GM12878 (cell line): Measurements from ENCODE around the gene DDX39B. TPM values are rescaled to one million over a fixed set of nuclear protein-coding genes. Genes with fewer than 3 reads are reported as not detected.

ENCODE experiments used
- ATAC-seq: fragments of 200-7000 bp; cut with Tn5 transposase; 3 replicates; pipeline ENCODE4 v1.9.1; 2020; ENCODE audit warnings: mild to moderate bottlenecking, moderate library complexity
- BruUV-seq: library from RNA; stranded (reverse); fragments of 400-500 nt; replicated peaks from 2 replicates; lab custom pipeline; 2021; lab: Mats Ljungman, UMichigan
- CTCF ChIA-PET: fragments of 300-600 bp; sonication (Branson Sonifier 250); formaldehyde crosslinking; extraction: SDS; loops from one replicate; lab custom pipeline; 2021; ENCODE audit warnings: inconsistent platforms; lab: Yijun Ruan, JAX
- POLR2A ChIA-PET: fragments of 350-600 bp; formaldehyde crosslinking; extraction: SDS; loops from one replicate; lab custom pipeline; 2021; ENCODE audit warnings: inconsistent platforms; lab: Charles Lee
- RAD21 ChIA-PET: fragments of 300-600 bp; sonication (Branson Sonifier 250); formaldehyde crosslinking; loops from one replicate; lab custom pipeline; 2023; ENCODE audit warnings: antibody characterized with exemption; ENCODE audit not compliant: unreplicated experiment; lab: Charles Lee
- SMC1A ChIA-PET: fragments of 300-600 bp; sonication (Branson Sonifier 250); formaldehyde crosslinking; loops from one replicate; lab custom pipeline; 2023; ENCODE audit not compliant: unreplicated experiment, uncharacterized antibody; lab: Charles Lee
- DNase-seq: peaks from one replicate; pipeline ENCODE4 v3.0.0-alpha.2; 2011; ENCODE audit warnings: low read depth, low spot score
- FAIRE-seq: peaks from 3 replicates; lab custom pipeline; 2011; peaks lifted over from hg19 to GRCh38; lab: Jason Lieb, UNC
- H2AFZ ChIP-seq: 2 replicates; pipeline ENCODE4 v1.6.0; 2011; ENCODE audit warnings: low read depth, low read length, control low read depth; ENCODE audit not compliant: control insufficient read depth
- H3K27ac ChIP-seq: 2 replicates; pipeline ENCODE4 v1.5.1; 2011; ENCODE audit warnings: control low read depth; ENCODE audit not compliant: control insufficient read depth, insufficient read depth
- H3K27me3 ChIP-seq, 2 experiments: replicated peaks in 1 of 2; 2 replicates each; pipeline versions ENCODE4 v1.6.0 to v1.6.1; 2011; ENCODE audit warnings: low read length in 1 of 2; ENCODE audit not compliant: control insufficient read depth in 2 of 2, insufficient read depth in 2 of 2
- H3K36me3 ChIP-seq, 2 experiments: 2 replicates each; pipeline ENCODE4 v1.5.1; 2011; ENCODE audit warnings: low read length in 1 of 2; ENCODE audit not compliant: control insufficient read depth in 2 of 2, insufficient read depth in 2 of 2
- H3K4me1 ChIP-seq: 2 replicates; pipeline ENCODE4 v1.6.1; 2011; ENCODE audit warnings: mild to moderate bottlenecking, low read length, moderate library complexity, mixed read lengths; ENCODE audit not compliant: control insufficient read depth, insufficient read depth
- H3K4me2 ChIP-seq: 2 replicates; pipeline ENCODE4 v1.6.0; 2011; ENCODE audit warnings: control low read depth; ENCODE audit not compliant: control insufficient read depth, insufficient read depth
- H3K4me3 ChIP-seq: fragments of 200-600 bp; sonication (generic); 2 replicates; pipeline ENCODE4 v1.5.1; 2016
- H3K79me2 ChIP-seq: 2 replicates; pipeline ENCODE4 v1.6.0; 2011; ENCODE audit warnings: low read length; ENCODE audit not compliant: control insufficient read depth, insufficient read depth
- H3K9ac ChIP-seq: 2 replicates; pipeline ENCODE4 v1.8.0; 2011; ENCODE audit warnings: low read length, control low read depth, mixed read lengths; ENCODE audit not compliant: control insufficient read depth, insufficient read depth
- H3K9me3 ChIP-seq: replicated peaks from 3 replicates; pipeline ENCODE4 v1.5.1; 2011; ENCODE audit warnings: mild to moderate bottlenecking, low read length; ENCODE audit not compliant: control insufficient read depth, insufficient read depth
- H4K20me1 ChIP-seq: 2 replicates; pipeline ENCODE4 v1.6.0; 2011; ENCODE audit not compliant: control insufficient read depth, insufficient read depth
- RCOR1 ChIP-seq: conservative IDR thresholded peaks from 2 replicates; pipeline ENCODE4 v1.6.1; 2012; ENCODE audit warnings: low read depth, low read length, improper control_type of control experiment
- YBX1 ChIP-seq: fragments of 450-650 bp; IDR thresholded peaks from 2 replicates; pipeline ENCODE4 v1.6.1; 2016; ENCODE audit warnings: antibody characterized with exemption
- YY1 ChIP-seq: IDR thresholded peaks from 2 replicates; pipeline ENCODE4 v1.6.1; 2011; ENCODE audit warnings: low read depth, mild to moderate bottlenecking, low read length
- ZNF384 ChIP-seq: IDR thresholded peaks from 2 replicates; pipeline ENCODE4 v1.6.1; 2012; ENCODE audit warnings: low read depth, mild to moderate bottlenecking, low read length, improper control_type of control experiment, borderline replicate concordance
- ZNF622 ChIP-seq: fragments of 450-650 bp; IDR thresholded peaks from 2 replicates; pipeline ENCODE4 v1.6.1; 2017; ENCODE audit warnings: mild to moderate bottlenecking, inconsistent platforms
- WGBS: methylation state at CpG from one replicate; pipeline ENCODE4 v1.1.6; 2016; ENCODE audit warnings: low lambda C conversion rate; ENCODE audit not compliant: insufficient replicate concordance, insufficient coverage; ENCODE audit errors: missing lambda C conversion rate; 5-methylcytosine and 5-hydroxymethylcytosine counted together
- in situ Hi-C: fragments of 300-500 bp; cut with MboI; formaldehyde crosslinking; loops from 9 replicates; pipeline ENCODE4 v1.14.3; 2018; ENCODE audit warnings: mixed read lengths
- intact Hi-C: fragments of 100-400 bp; cut with micrococcal nuclease; formaldehyde crosslinking; loops from one replicate; pipeline ENCODE4 v1.14.2; 2022; ENCODE audit not compliant: unreplicated experiment
- polyA plus RNA-seq, 11 experiments: library from polyadenylated mRNA; depleted of rRNA in 4 of 11; unstranded in 6 of 11; stranded (reverse) in 5 of 11; fragments of >200 nt; fragmentation: Nextera tagmentation in 4 of 11; fragmentation: Illumina TruSeq in 1 of 11; extraction: Ambion mirVana in 4 of 11; extraction: Trizol in 1 of 11; gene quantifications; 1 replicate in 1 of 11; 2 replicates in 10 of 11; pipeline versions ENCODE4 v1.2.1 to v1.2.3, GENCODE V29; 2011 to 2016; ENCODE audit warnings: inconsistent platforms in 2 of 11, missing spikeins in 2 of 11, low read depth in 1 of 11
- total RNA-seq, 4 experiments: library from RNA; depleted of rRNA in 3 of 4; stranded (reverse); fragments of >200 nt in 3 of 4; fragmentation: Illumina TruSeq in 1 of 4; extraction: Trizol in 1 of 4; gene quantifications; 2 replicates each; pipeline versions ENCODE4 v1.2.1 to v1.2.3, GENCODE V29; 2013 to 2021
- TF ChIP-seq, protein P1 (sequence below): fragments of 150-350 bp; IDR thresholded peaks from 2 replicates; pipeline ENCODE4 v1.6.1; 2016; ENCODE audit warnings: low read depth, low read length
- TF ChIP-seq, protein P2 (sequence below): fragments of 450-650 bp; IDR thresholded peaks from 2 replicates; pipeline ENCODE4 v1.6.1; 2017; ENCODE audit warnings: borderline replicate concordance
- TF ChIP-seq, protein P3 (sequence below): fragments of 450-650 bp; IDR thresholded peaks from 2 replicates; pipeline ENCODE4 v1.6.1; 2017; ENCODE audit warnings: antibody characterized with exemption, mild to moderate bottlenecking, moderate library complexity
- TF ChIP-seq, protein P4 (sequence below): IDR thresholded peaks from 2 replicates; pipeline ENCODE4 v1.6.1; 2012; ENCODE audit warnings: low read length, inconsistent platforms

Gene DDX39B
- total and polyA plus RNA-seq, 10 of the 15 experiments (the other 5 are each of a cell fraction or from before 2014, with no cell fraction given) = 271 to 661 (median 330) TPM

DNA sequence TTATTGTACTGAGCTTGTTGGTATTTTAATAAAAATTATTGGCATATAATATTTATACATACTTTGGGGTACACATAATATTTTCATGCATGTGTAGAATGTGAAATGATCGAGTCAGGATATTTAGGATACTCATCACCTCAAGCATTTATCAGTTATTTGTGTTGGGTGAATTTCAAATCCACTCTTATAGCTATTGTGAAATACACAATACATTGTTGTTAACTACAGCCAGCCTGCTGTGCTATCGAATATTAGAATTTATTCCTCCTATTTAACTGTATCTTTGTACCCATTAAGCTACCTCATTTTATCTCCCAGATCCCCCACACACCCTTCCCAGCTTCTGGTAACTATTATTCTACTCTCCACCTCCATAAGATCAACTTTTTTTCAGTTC is 58.4 kb downstream of the DDX39B start (continued):
- TF ChIP-seq, protein P1, sequence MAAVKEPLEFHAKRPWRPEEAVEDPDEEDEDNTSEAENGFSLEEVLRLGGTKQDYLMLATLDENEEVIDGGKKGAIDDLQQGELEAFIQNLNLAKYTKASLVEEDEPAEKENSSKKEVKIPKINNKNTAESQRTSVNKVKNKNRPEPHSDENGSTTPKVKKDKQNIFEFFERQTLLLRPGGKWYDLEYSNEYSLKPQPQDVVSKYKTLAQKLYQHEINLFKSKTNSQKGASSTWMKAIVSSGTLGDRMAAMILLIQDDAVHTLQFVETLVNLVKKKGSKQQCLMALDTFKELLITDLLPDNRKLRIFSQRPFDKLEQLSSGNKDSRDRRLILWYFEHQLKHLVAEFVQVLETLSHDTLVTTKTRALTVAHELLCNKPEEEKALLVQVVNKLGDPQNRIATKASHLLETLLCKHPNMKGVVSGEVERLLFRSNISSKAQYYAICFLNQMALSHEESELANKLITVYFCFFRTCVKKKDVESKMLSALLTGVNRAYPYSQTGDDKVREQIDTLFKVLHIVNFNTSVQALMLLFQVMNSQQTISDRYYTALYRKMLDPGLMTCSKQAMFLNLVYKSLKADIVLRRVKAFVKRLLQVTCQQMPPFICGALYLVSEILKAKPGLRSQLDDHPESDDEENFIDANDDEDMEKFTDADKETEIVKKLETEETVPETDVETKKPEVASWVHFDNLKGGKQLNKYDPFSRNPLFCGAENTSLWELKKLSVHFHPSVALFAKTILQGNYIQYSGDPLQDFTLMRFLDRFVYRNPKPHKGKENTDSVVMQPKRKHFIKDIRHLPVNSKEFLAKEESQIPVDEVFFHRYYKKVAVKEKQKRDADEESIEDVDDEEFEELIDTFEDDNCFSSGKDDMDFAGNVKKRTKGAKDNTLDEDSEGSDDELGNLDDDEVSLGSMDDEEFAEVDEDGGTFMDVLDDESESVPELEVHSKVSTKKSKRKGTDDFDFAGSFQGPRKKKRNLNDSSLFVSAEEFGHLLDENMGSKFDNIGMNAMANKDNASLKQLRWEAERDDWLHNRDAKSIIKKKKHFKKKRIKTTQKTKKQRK = no peak

DNA sequence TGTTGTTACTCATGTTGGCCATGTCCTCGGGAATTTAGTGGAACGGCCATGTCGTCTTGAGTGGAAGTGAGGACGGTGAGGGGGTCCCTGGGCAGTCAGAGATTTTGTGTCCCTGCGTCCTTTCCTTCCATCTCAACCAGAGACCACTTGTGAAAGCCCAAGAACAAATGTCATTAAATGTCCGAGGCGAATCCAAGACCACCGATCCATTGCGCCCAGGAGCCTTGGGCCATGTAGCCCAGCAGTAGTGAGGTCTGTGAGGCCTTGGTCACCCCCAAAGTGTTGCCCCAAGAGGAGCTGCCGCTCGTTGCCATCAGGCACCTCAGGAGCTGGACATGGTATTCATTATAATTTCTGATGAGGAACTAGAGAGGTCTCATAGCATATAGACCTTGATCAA is 61.2 kb downstream of the DDX39B start:
- no TSS peak for BruUV-seq
- SMC1A ChIA-PET = no interaction called here
- no peaks in the 10 kb centered on the region for H3K36me3 ChIP-seq
- no peaks in the 10 kb centered on the region for H3K79me2 ChIP-seq
- CTCF ChIA-PET = no interaction called here
- ATAC-seq (no peak), DNase-seq (no peak), FAIRE-seq (no peak)
- intact Hi-C loops = no loop called here
- in situ Hi-C loops = no loop called here
- no peak overlapping the region for H3K4me3 ChIP-seq
- peaks cover 4% of the 10 kb centered on the region; the same call in 1 of the 2 replicates for H3K4me1 ChIP-seq
- no peaks in the 10 kb centered on the region for H4K20me1 ChIP-seq
- no peak overlapping the region for H3K4me2 ChIP-seq
- H2AFZ ChIP-seq = no peak overlapping the region
- no peaks in the 10 kb centered on the region for H3K27me3 ChIP-seq
- RAD21 ChIA-PET = no interaction called here
- 71% methylated on average over 11 of the region's 11 CpGs for WGBS
- TF ChIP-seq, protein P2, sequence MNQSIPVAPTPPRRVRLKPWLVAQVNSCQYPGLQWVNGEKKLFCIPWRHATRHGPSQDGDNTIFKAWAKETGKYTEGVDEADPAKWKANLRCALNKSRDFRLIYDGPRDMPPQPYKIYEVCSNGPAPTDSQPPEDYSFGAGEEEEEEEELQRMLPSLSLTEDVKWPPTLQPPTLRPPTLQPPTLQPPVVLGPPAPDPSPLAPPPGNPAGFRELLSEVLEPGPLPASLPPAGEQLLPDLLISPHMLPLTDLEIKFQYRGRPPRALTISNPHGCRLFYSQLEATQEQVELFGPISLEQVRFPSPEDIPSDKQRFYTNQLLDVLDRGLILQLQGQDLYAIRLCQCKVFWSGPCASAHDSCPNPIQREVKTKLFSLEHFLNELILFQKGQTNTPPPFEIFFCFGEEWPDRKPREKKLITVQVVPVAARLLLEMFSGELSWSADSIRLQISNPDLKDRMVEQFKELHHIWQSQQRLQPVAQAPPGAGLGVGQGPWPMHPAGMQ = no peak
- TF ChIP-seq ZNF384 = no peak
- no peak for TF ChIP-seq ZNF622
- TF ChIP-seq, protein P3, sequence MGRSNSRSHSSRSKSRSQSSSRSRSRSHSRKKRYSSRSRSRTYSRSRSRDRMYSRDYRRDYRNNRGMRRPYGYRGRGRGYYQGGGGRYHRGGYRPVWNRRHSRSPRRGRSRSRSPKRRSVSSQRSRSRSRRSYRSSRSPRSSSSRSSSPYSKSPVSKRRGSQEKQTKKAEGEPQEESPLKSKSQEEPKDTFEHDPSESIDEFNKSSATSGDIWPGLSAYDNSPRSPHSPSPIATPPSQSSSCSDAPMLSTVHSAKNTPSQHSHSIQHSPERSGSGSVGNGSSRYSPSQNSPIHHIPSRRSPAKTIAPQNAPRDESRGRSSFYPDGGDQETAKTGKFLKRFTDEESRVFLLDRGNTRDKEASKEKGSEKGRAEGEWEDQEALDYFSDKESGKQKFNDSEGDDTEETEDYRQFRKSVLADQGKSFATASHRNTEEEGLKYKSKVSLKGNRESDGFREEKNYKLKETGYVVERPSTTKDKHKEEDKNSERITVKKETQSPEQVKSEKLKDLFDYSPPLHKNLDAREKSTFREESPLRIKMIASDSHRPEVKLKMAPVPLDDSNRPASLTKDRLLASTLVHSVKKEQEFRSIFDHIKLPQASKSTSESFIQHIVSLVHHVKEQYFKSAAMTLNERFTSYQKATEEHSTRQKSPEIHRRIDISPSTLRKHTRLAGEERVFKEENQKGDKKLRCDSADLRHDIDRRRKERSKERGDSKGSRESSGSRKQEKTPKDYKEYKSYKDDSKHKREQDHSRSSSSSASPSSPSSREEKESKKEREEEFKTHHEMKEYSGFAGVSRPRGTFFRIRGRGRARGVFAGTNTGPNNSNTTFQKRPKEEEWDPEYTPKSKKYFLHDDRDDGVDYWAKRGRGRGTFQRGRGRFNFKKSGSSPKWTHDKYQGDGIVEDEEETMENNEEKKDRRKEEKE = no peak
- TF ChIP-seq, protein P4, sequence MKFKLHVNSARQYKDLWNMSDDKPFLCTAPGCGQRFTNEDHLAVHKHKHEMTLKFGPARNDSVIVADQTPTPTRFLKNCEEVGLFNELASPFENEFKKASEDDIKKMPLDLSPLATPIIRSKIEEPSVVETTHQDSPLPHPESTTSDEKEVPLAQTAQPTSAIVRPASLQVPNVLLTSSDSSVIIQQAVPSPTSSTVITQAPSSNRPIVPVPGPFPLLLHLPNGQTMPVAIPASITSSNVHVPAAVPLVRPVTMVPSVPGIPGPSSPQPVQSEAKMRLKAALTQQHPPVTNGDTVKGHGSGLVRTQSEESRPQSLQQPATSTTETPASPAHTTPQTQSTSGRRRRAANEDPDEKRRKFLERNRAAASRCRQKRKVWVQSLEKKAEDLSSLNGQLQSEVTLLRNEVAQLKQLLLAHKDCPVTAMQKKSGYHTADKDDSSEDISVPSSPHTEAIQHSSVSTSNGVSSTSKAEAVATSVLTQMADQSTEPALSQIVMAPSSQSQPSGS = no peak
- TF ChIP-seq YBX1 = no peak
- no peak for TF ChIP-seq RCOR1
- TF ChIP-seq YY1 = no peak
- no peak overlapping the region for H3K9ac ChIP-seq
- POLR2A ChIA-PET = no interaction called here
- H3K27ac ChIP-seq = no peak overlapping the region
- H3K9me3 ChIP-seq = no peaks in the 10 kb centered on the region
